ENCODE measurements around the gene RTN4RL1.

The RTN4RL1 gene

GRCh38 chr17:2065949-2066400, 40.8 kb upstream of the RTN4RL1 start:
- no peak overlapping the region for H3K27ac ChIP-seq (ENCODE audit: insufficient read depth, low read length, poor library complexity, severe bottlenecking)
- H3K4me1 ChIP-seq (ENCODE audit: control insufficient read depth, insufficient read depth, low read length, poor library complexity, severe bottlenecking) = no peaks in the 10 kb centered on the region

GRCh38 chr17:2064980-2065785, 40.0 kb upstream of the RTN4RL1 start:
- Histone ChIP-seq H3K9me3 (ENCODE audit: control insufficient read depth, low read length) (no peaks in the 10 kb centered on the region), H3K4me3 (ENCODE audit: insufficient read depth, low read depth, low read length, poor library complexity, severe bottlenecking) (no peak overlapping the region), H3K36me3 (ENCODE audit: control insufficient read depth, insufficient read depth, low read length) (peaks cover 70% of the 10 kb centered on the region), H3K4me1 (ENCODE audit: control insufficient read depth, insufficient read depth, low read length, poor library complexity, severe bottlenecking) (no peaks in the 10 kb centered on the region), H3K27ac (ENCODE audit: insufficient read depth, low read length, poor library complexity, severe bottlenecking) (no peak overlapping the region), H3K27me3 (replicated peaks; ENCODE audit: control insufficient read depth, insufficient read depth, low read length, poor library complexity, severe bottlenecking) (no peaks in the 10 kb centered on the region)
- no peak for DNase-seq

More at GRCh38 chr17:2065949-2066400, 40.8 kb upstream of the RTN4RL1 start:
- Histone ChIP-seq H3K9me3 (ENCODE audit: control insufficient read depth, low read length) (no peaks in the 10 kb centered on the region), H3K36me3 (ENCODE audit: control insufficient read depth, insufficient read depth, low read length) (peaks cover 64% of the 10 kb centered on the region), H3K27me3 (replicated peaks; ENCODE audit: control insufficient read depth, insufficient read depth, low read length, poor library complexity, severe bottlenecking) (no peaks in the 10 kb centered on the region), H3K4me3 (ENCODE audit: insufficient read depth, low read depth, low read length, poor library complexity, severe bottlenecking) (no peak overlapping the region)
- DNase-seq = no peak

GRCh38 chr17:2064520-2064971, 39.4 kb upstream of the RTN4RL1 start:
- Histone ChIP-seq H3K4me3 (ENCODE audit: insufficient read depth, low read depth, low read length, poor library complexity, severe bottlenecking) (no peak overlapping the region), H3K9me3 (ENCODE audit: control insufficient read depth, low read length) (no peaks in the 10 kb centered on the region), H3K36me3 (ENCODE audit: control insufficient read depth, insufficient read depth, low read length) (peaks cover 72% of the 10 kb centered on the region), H3K27me3 (replicated peaks; ENCODE audit: control insufficient read depth, insufficient read depth, low read length, poor library complexity, severe bottlenecking) (no peaks in the 10 kb centered on the region), H3K4me1 (ENCODE audit: control insufficient read depth, insufficient read depth, low read length, poor library complexity, severe bottlenecking) (no peaks in the 10 kb centered on the region), H3K27ac (ENCODE audit: insufficient read depth, low read length, poor library complexity, severe bottlenecking) (no peak overlapping the region)
- no peak for DNase-seq

GRCh38 chr17:2064147-2064489, 39.0 kb upstream of the RTN4RL1 start:
- H3K27ac ChIP-seq (ENCODE audit: insufficient read depth, low read length, poor library complexity, severe bottlenecking) = no peak overlapping the region
- H3K27me3 ChIP-seq (replicated peaks; ENCODE audit: control insufficient read depth, insufficient read depth, low read length, poor library complexity, severe bottlenecking) = no peaks in the 10 kb centered on the region
- DNase-seq = no peak
- H3K4me3 ChIP-seq (ENCODE audit: insufficient read depth, low read depth, low read length, poor library complexity, severe bottlenecking) = no peak overlapping the region
- no peaks in the 10 kb centered on the region for H3K9me3 ChIP-seq (ENCODE audit: control insufficient read depth, low read length)
- H3K36me3 ChIP-seq (ENCODE audit: control insufficient read depth, insufficient read depth, low read length) = peaks cover 72% of the 10 kb centered on the region
- H3K4me1 ChIP-seq (ENCODE audit: control insufficient read depth, insufficient read depth, low read length, poor library complexity, severe bottlenecking) = no peaks in the 10 kb centered on the region

GRCh38 chr17:2063261-2064146, 38.4 kb upstream of the RTN4RL1 start:
- peaks cover 67% of the 10 kb centered on the region for H3K36me3 ChIP-seq (ENCODE audit: control insufficient read depth, insufficient read depth, low read length)

GRCh38 chr17:2062571-2063183, 37.5 kb upstream of the RTN4RL1 start:
- no peak for DNase-seq
- H3K27me3 ChIP-seq (replicated peaks; ENCODE audit: control insufficient read depth, insufficient read depth, low read length, poor library complexity, severe bottlenecking) = no peaks in the 10 kb centered on the region
- H3K27ac ChIP-seq (ENCODE audit: insufficient read depth, low read length, poor library complexity, severe bottlenecking) = no peak overlapping the region
- no peak overlapping the region for H3K4me3 ChIP-seq (ENCODE audit: insufficient read depth, low read depth, low read length, poor library complexity, severe bottlenecking)
- no peaks in the 10 kb centered on the region for H3K9me3 ChIP-seq (ENCODE audit: control insufficient read depth, low read length)
- H3K4me1 ChIP-seq (ENCODE audit: control insufficient read depth, insufficient read depth, low read length, poor library complexity, severe bottlenecking) = no peaks in the 10 kb centered on the region
- peaks cover 59% of the 10 kb centered on the region for H3K36me3 ChIP-seq (ENCODE audit: control insufficient read depth, insufficient read depth, low read length)

More at GRCh38 chr17:2063261-2064146, 38.4 kb upstream of the RTN4RL1 start:
- no peaks in the 10 kb centered on the region for H3K27me3 ChIP-seq (replicated peaks; ENCODE audit: control insufficient read depth, insufficient read depth, low read length, poor library complexity, severe bottlenecking)
- H3K9me3 ChIP-seq (ENCODE audit: control insufficient read depth, low read length) = no peaks in the 10 kb centered on the region
- no peak overlapping the region for H3K27ac ChIP-seq (ENCODE audit: insufficient read depth, low read length, poor library complexity, severe bottlenecking)
- H3K4me1 ChIP-seq (ENCODE audit: control insufficient read depth, insufficient read depth, low read length, poor library complexity, severe bottlenecking) = no peaks in the 10 kb centered on the region
- no peak for DNase-seq
- H3K4me3 ChIP-seq (ENCODE audit: insufficient read depth, low read depth, low read length, poor library complexity, severe bottlenecking) = no peak overlapping the region

- Histone ChIP-seq H3K4me3 (ENCODE audit: insufficient read depth, low read depth, low read length, poor library complexity, severe bottlenecking) (no peak overlapping the region), H3K27ac (ENCODE audit: insufficient read depth, low read length, poor library complexity, severe bottlenecking) (no peak overlapping the region), H3K9me3 (ENCODE audit: control insufficient read depth, low read length) (no peaks in the 10 kb centered on the region), H3K4me1 (ENCODE audit: control insufficient read depth, insufficient read depth, low read length, poor library complexity, severe bottlenecking) (peaks cover 3% of the 10 kb centered on the region), H3K27me3 (replicated peaks; ENCODE audit: control insufficient read depth, insufficient read depth, low read length, poor library complexity, severe bottlenecking) (no peaks in the 10 kb centered on the region), H3K36me3 (ENCODE audit: control insufficient read depth, insufficient read depth, low read length) (peaks cover 49% of the 10 kb centered on the region)
- DNase-seq = no peak
Observed at GRCh38 chr17:2061441-2061958, 36.4 kb upstream of the RTN4RL1 start.

GRCh38 chr17:2060681-2061440, 35.7 kb upstream of the RTN4RL1 start:
- Histone ChIP-seq H3K36me3 (ENCODE audit: control insufficient read depth, insufficient read depth, low read length) (peaks cover 45% of the 10 kb centered on the region), H3K27me3 (replicated peaks; ENCODE audit: control insufficient read depth, insufficient read depth, low read length, poor library complexity, severe bottlenecking) (no peaks in the 10 kb centered on the region), H3K9me3 (ENCODE audit: control insufficient read depth, low read length) (no peaks in the 10 kb centered on the region), H3K4me3 (ENCODE audit: insufficient read depth, low read depth, low read length, poor library complexity, severe bottlenecking) (no peak overlapping the region), H3K27ac (ENCODE audit: insufficient read depth, low read length, poor library complexity, severe bottlenecking) (no peak overlapping the region), H3K4me1 (ENCODE audit: control insufficient read depth, insufficient read depth, low read length, poor library complexity, severe bottlenecking) (peaks cover 9% of the 10 kb centered on the region)
- no peak for DNase-seq

- peaks cover 40% of the 10 kb centered on the region for H3K36me3 ChIP-seq (ENCODE audit: control insufficient read depth, insufficient read depth, low read length)
- peaks cover 9% of the 10 kb centered on the region for H3K4me1 ChIP-seq (ENCODE audit: control insufficient read depth, insufficient read depth, low read length, poor library complexity, severe bottlenecking)
- no peaks in the 10 kb centered on the region for H3K9me3 ChIP-seq (ENCODE audit: control insufficient read depth, low read length)
- no peak overlapping the region for H3K27ac ChIP-seq (ENCODE audit: insufficient read depth, low read length, poor library complexity, severe bottlenecking)
- H3K4me3 ChIP-seq (ENCODE audit: insufficient read depth, low read depth, low read length, poor library complexity, severe bottlenecking) = no peak overlapping the region
- DNase-seq = no peak
- no peaks in the 10 kb centered on the region for H3K27me3 ChIP-seq (replicated peaks; ENCODE audit: control insufficient read depth, insufficient read depth, low read length, poor library complexity, severe bottlenecking)
Observed at GRCh38 chr17:2060385-2060658, 35.2 kb upstream of the RTN4RL1 start.
